WERI-Rb-1 (cell line): ENCODE data around the gene TMEM51.

Experiments
- DNase-seq: peaks from one replicate; pipeline ENCODE4 v3.0.0-alpha.2; 2020
- H3K27ac ChIP-seq: fragments of 250-450 bp; sonication (Bioruptor Pico); 2 replicates; pipeline ENCODE4 v1.5.1; 2020; ENCODE audit warnings: mild to moderate bottlenecking, moderate library complexity
- H3K27me3 ChIP-seq: fragments of 250-450 bp; sonication (Bioruptor Pico); 2 replicates; pipeline ENCODE4 v1.5.1; 2021; ENCODE audit warnings: mild to moderate bottlenecking, low read depth, moderate library complexity; ENCODE audit not compliant: insufficient read depth, severe bottlenecking
- H3K36me3 ChIP-seq: fragments of 250-450 bp; sonication (Bioruptor Pico); 2 replicates; pipeline ENCODE4 v1.5.1; 2020; ENCODE audit warnings: mild to moderate bottlenecking, moderate library complexity
- H3K4me3 ChIP-seq: 2 replicates; pipeline ENCODE4 v1.5.1; 2011; ENCODE audit warnings: low read depth, mild to moderate bottlenecking, control low read depth, low read length
- H3K9me3 ChIP-seq: fragments of 250-450 bp; sonication (Bioruptor Pico); 2 replicates; pipeline ENCODE4 v1.5.1; 2021; ENCODE audit warnings: mild to moderate bottlenecking, moderate library complexity; ENCODE audit not compliant: severe bottlenecking
- TF ChIP-seq, protein P1 (sequence below): IDR thresholded peaks from 2 replicates; pipeline ENCODE4 v1.5.1; 2011; ENCODE audit warnings: low read depth, mild to moderate bottlenecking, control low read depth, inconsistent platforms, low read length

TMEM51 gene

DNA sequence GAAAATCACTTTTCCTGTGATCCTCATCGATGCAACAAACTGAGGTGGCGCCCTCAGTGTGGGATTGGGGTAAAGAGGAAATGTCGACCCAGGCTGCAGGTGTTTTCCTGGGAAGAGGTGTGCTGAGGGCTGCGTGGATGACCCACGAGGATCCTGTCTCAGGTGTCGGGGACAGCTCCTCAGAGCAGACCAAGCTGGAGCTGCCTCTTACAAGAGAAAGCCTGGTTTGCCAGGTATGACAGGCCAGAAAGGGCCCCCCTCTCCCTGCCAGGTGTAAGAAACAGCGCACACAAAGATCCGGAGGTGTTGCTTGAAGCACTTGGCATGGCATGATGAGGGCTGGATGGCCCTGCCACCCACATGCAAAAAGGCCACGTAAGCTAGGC lies 106.1 kb downstream of the TMEM51 start:
- DNase-seq, result no peak
- H3K36me3 ChIP-seq, result no peaks in the 10 kb centered on the region
- no peak overlapping the region for H3K27ac ChIP-seq
- no peaks in the 10 kb centered on the region for H3K9me3 ChIP-seq
- TF ChIP-seq, protein P1, sequence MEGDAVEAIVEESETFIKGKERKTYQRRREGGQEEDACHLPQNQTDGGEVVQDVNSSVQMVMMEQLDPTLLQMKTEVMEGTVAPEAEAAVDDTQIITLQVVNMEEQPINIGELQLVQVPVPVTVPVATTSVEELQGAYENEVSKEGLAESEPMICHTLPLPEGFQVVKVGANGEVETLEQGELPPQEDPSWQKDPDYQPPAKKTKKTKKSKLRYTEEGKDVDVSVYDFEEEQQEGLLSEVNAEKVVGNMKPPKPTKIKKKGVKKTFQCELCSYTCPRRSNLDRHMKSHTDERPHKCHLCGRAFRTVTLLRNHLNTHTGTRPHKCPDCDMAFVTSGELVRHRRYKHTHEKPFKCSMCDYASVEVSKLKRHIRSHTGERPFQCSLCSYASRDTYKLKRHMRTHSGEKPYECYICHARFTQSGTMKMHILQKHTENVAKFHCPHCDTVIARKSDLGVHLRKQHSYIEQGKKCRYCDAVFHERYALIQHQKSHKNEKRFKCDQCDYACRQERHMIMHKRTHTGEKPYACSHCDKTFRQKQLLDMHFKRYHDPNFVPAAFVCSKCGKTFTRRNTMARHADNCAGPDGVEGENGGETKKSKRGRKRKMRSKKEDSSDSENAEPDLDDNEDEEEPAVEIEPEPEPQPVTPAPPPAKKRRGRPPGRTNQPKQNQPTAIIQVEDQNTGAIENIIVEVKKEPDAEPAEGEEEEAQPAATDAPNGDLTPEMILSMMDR, result no peak
- no peaks in the 10 kb centered on the region for H3K27me3 ChIP-seq
- H3K4me3 ChIP-seq, result no peak overlapping the region

DNA sequence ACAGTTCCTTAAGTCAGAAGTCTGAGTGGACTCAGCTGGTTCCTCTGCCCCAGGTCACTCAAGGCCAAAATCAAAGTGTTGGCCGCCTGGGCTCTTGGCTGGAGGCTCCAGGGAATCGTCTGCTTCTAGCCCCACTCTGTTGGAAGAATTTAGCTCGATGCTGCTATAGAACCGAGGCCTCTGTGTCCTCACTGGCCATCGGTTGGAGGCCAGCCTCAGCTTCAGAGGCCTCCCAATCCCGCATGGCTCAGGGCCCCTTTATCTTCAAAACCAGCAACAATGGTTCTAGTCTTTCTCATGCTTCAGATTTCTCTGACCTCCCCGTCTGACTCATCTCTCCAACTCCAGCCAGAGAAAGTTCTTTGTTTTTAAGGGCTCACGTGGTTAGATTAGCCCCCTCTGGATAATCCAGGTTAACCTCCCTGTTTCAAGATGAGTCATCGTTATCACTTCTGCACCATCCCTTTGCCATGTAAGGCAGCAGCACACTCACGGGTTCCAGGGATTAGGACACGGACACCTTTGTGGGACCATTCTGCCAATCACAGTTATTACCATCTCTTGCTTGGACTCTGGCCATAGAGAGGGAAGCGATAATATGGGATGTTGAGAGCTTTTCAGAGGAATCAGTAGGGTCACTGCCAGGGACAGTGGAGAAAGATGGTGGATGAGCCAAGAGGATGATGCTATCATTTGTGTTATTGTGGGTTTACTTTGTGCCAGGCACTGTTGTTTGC lies 107.0 kb downstream of the TMEM51 start:
- Histone ChIP-seq H3K36me3 (no peaks in the 10 kb centered on the region), H3K9me3 (peaks cover 2% of the 10 kb centered on the region), H3K4me3 (no peak overlapping the region), H3K27ac (no peak overlapping the region), H3K27me3 (no peaks in the 10 kb centered on the region)
- DNase-seq, result peak; percentile 32
- TF ChIP-seq, protein P1, result no peak

DNA sequence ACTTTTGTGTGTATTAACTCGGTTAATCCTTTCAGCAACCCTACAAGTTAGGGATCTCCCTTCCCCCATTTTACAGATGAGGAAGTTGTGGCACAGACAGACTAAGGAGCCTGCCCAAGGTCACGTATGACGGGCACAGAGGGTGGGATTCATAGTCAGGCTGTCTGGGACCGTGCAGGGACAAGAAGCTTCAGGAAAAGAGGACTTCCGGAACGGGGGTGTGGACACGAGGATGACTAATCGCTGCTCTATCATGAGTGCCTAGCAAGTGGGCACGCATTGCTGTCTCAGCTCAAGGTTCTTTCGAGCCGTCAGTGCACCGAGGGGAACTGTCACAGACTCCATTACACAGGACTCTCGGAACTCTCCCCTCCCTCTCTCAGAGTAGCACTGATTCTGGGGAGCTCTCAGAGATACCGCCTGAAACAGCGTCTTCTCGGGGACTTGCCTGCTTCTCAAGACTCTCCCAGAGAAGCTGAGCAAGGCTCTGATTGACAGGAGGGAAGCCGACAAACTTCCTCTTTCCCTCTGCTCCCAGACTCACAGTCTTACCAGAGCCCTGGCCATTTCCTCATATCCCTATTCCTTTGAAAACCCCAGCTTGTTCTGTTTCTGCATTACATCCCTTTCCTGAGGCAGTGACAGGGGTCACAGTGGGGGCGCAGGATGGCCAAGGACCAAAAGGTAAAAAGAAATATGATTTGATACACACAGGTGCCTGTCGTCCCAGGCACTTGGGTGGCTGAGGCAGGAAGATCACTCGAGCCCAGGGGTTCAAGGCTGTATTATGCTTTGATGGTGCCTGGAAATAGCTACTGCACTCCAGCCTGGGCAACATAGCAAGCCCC lies 107.8 kb downstream of the TMEM51 start:
- TF ChIP-seq, protein P1, result no peak
- H3K9me3 ChIP-seq, result peaks cover 2% of the 10 kb centered on the region
- H3K27me3 ChIP-seq, result no peaks in the 10 kb centered on the region
- DNase-seq, result no peak
- no peaks in the 10 kb centered on the region for H3K36me3 ChIP-seq
- no peak overlapping the region for H3K27ac ChIP-seq
- no peak overlapping the region for H3K4me3 ChIP-seq

DNA sequence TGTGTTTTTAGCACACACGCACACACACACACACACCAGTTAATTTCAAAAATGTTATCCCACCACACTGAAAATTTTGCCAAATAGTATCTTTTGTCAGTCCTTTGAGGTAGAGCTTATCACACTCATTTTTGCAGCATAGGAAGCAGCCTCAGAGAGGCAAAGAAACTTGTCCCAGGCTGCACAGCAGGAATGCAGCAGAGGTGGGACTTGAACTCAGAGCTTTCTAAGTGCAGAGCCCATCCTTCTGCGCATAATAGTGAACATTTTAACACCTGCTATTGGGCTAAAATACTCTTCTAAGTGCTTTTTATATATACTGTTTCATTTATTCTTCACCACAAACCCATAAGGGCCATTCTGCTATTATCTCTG lies 108.4 kb downstream of the TMEM51 start:
- H3K9me3 ChIP-seq, result peaks cover 2% of the 10 kb centered on the region
- no peak for DNase-seq
- no peak overlapping the region for H3K4me3 ChIP-seq
- TF ChIP-seq, protein P1, result no peak
- H3K36me3 ChIP-seq, result no peaks in the 10 kb centered on the region
- H3K27me3 ChIP-seq, result no peaks in the 10 kb centered on the region
- H3K27ac ChIP-seq, result no peak overlapping the region

DNA sequence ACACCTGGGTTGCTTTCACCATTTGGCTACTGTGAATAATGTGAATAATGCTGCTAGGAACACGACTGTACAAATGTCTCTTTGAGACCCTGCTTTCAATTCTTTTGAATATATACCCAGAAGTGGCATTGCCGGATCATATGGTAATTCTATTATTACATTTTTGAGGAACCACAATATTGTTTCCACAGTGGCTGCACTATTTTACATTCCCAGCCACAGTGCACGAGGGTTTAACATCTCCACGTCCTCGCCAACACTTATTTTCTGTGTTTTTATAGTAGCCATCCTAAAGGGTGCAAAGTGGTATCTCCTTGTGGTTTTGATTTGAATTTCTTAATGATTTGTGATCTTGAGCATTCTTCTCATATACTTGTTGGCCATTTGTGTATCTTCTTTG lies 109.2 kb downstream of the TMEM51 start:
- Histone ChIP-seq H3K36me3 (no peaks in the 10 kb centered on the region), H3K27ac (no peak overlapping the region), H3K27me3 (no peaks in the 10 kb centered on the region), H3K4me3 (no peak overlapping the region), H3K9me3 (peaks cover 2% of the 10 kb centered on the region)
- TF ChIP-seq, protein P1, result no peak
- no peak for DNase-seq
